Loucy (cell line): ENCODE data around the gene WDFY1.
A peak's percentile ranks its signal among the peaks of the same experiment; 100 is the strongest.

Experiments used
- H2AFZ ChIP-seq: fragments of 200-600 bp; sonication (generic); 2 replicates; pipeline ENCODE4 v1.6.0; 2016; ENCODE audit warnings: antibody characterized with exemption, mild to moderate bottlenecking, low read length, moderate library complexity
- H3F3A ChIP-seq: fragments of 200-600 bp; 2 replicates; pipeline ENCODE4 v1.6.0; 2016; ENCODE audit warnings: antibody characterized with exemption, low read depth, mild to moderate bottlenecking
- H3K27me3 ChIP-seq: fragments of 200-600 bp; sonication (generic); 2 replicates; pipeline ENCODE4 v1.6.1; 2014; ENCODE audit warnings: low read length, mild to moderate bottlenecking; ENCODE audit not compliant: insufficient read depth, poor library complexity, severe bottlenecking
- H3K36me3 ChIP-seq: fragments of 200-600 bp; sonication (generic); 2 replicates; pipeline ENCODE4 v1.6.1; 2016; ENCODE audit warnings: low read length; ENCODE audit not compliant: insufficient read depth
- H3K4me1 ChIP-seq: fragments of 200-600 bp; sonication (generic); 2 replicates; pipeline ENCODE4 v1.5.1; 2014; ENCODE audit warnings: low read length, mild to moderate bottlenecking; ENCODE audit not compliant: insufficient read depth, poor library complexity, severe bottlenecking
- H3K4me2 ChIP-seq: fragments of 200-600 bp; sonication (generic); 2 replicates; pipeline ENCODE4 v1.6.0; 2014; ENCODE audit warnings: antibody characterized with exemption, low read length, low read depth, mild to moderate bottlenecking; ENCODE audit not compliant: poor library complexity, severe bottlenecking
- H3K4me3 ChIP-seq: fragments of 200-600 bp; sonication (generic); 2 replicates; pipeline ENCODE4 v1.5.1; 2014; ENCODE audit warnings: low read length, mild to moderate bottlenecking, mixed read lengths; ENCODE audit not compliant: poor library complexity, severe bottlenecking
- H3K79me2 ChIP-seq: fragments of 200-600 bp; sonication (generic); 2 replicates; pipeline ENCODE4 v1.6.1; 2014; ENCODE audit warnings: low read length; ENCODE audit not compliant: insufficient read depth
- H3K9ac ChIP-seq: fragments of 200-600 bp; sonication (generic); 2 replicates; pipeline ENCODE4 v1.6.0; 2014; ENCODE audit warnings: mild to moderate bottlenecking, low read depth, low read length, moderate library complexity; ENCODE audit not compliant: poor library complexity, severe bottlenecking
- H3K9me2 ChIP-seq: fragments of 200-600 bp; sonication (generic); replicated peaks from 2 replicates; pipeline ENCODE4 v1.6.1; 2016; ENCODE audit warnings: low read depth, low read length, mixed read lengths
- H3K9me3 ChIP-seq: fragments of 200-600 bp; sonication (generic); 2 replicates; pipeline ENCODE4 v1.6.1; 2014; ENCODE audit warnings: mild to moderate bottlenecking, antibody characterized with exemption, low read length, low read depth; ENCODE audit not compliant: insufficient read depth
- H4K20me1 ChIP-seq: fragments of 200-600 bp; sonication (generic); 2 replicates; pipeline ENCODE4 v1.6.0; 2014; ENCODE audit warnings: antibody characterized with exemption, low read length, mild to moderate bottlenecking; ENCODE audit not compliant: insufficient read depth, poor library complexity, severe bottlenecking
- EZH2phosphoT487 ChIP-seq: fragments of 200-600 bp; IDR thresholded peaks from 2 replicates; pipeline ENCODE4 v1.6.1; 2018; ENCODE audit warnings: antibody characterized with exemption, mild to moderate bottlenecking, moderate library complexity, borderline replicate concordance
- TF ChIP-seq, protein P1 (sequence below): fragments of 200-600 bp; sonication (generic); conservative IDR thresholded peaks from 2 replicates; pipeline ENCODE4 v1.5.1; 2014; ENCODE audit warnings: mild to moderate bottlenecking, antibody characterized with exemption, low read length

Gene WDFY1

DNA sequence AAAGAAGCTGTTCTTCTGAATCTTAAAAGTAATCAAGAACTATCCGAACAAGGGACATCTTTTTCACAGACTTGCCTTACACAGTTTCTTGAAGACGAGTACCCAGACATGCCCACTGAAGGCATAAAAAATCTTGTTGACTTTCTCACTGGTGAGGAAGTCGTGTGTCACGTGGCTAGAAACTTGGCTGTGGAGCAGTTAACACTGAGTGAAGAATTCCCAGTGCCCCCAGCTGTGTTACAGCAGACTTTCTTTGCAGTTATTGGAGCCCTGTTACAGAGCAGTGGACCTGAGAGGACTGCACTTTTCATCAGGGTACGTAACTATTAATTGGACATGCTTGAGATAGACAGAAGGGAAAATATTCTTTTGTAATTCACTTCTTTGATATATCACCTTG lies 14.6 kb upstream of the WDFY1 start:
- no peak for TF ChIP-seq EZH2phosphoT487
- TF ChIP-seq, protein P1, sequence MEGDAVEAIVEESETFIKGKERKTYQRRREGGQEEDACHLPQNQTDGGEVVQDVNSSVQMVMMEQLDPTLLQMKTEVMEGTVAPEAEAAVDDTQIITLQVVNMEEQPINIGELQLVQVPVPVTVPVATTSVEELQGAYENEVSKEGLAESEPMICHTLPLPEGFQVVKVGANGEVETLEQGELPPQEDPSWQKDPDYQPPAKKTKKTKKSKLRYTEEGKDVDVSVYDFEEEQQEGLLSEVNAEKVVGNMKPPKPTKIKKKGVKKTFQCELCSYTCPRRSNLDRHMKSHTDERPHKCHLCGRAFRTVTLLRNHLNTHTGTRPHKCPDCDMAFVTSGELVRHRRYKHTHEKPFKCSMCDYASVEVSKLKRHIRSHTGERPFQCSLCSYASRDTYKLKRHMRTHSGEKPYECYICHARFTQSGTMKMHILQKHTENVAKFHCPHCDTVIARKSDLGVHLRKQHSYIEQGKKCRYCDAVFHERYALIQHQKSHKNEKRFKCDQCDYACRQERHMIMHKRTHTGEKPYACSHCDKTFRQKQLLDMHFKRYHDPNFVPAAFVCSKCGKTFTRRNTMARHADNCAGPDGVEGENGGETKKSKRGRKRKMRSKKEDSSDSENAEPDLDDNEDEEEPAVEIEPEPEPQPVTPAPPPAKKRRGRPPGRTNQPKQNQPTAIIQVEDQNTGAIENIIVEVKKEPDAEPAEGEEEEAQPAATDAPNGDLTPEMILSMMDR, result no peak
- Histone ChIP-seq H3K79me2 (peaks cover 73% of the 10 kb centered on the region), H3K4me1 (peaks cover 43% of the 10 kb centered on the region), H3K36me3 (peaks cover 7% of the 10 kb centered on the region; the same call in 1 of the 2 replicates), H3K9ac (peak overlapping the region; percentile 87), H3F3A (no peaks in the 10 kb centered on the region), H3K4me3 (peak overlapping the region; percentile 89), H3K9me2 (no peaks in the 10 kb centered on the region), H2AFZ (no peak overlapping the region), H3K4me2 (peak overlapping the region; percentile 94), H4K20me1 (peaks cover 62% of the 10 kb centered on the region), H3K9me3 (no peaks in the 10 kb centered on the region), H3K27me3 (no peaks in the 10 kb centered on the region)

DNA sequence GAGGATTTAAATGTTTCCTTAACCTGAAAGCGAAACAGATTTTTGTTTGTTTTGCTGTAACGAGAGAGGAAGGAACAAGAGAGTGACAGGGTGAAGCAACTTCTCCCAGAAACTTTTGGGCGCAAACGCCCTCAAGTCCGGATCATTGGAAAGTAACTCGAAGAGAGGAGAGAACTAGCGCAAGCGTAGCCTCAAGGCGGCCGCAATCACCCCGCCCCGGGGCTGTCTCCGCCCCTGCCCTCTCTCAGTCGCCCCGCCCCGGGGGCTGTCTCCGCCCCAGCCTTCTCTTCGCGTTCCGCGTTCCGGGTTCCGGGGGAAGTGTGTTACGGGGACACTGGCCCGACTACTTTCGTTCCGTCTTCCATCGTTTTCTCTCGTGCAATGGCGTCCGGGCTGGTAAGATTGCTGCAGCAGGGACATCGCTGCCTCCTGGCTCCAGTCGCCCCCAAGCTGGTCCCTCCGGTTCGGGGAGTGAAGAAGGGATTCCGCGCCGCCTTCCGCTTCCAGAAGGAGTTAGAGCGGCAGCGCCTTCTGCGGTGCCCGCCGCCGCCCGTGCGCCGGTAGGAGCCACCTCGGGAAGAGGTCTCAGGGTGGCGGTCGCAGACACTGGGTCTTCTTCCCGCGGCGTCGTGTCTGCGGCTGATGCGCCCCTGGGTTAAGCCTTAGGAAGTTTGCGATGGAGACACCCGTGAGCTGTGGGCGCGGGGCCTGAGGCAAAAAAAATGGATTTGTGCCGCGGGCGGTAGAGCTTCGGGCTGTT lies 12.1 kb upstream of the WDFY1 start, which contains the start of gene MRPL44:
Gene MRPL44 (plus strand): TSS at position 372 of the 760 bp plus-strand sequence. CDS start 10 bp downstream, at position 382.
- peaks cover 40% of the 10 kb centered on the region for H3K4me1 ChIP-seq

DNA sequence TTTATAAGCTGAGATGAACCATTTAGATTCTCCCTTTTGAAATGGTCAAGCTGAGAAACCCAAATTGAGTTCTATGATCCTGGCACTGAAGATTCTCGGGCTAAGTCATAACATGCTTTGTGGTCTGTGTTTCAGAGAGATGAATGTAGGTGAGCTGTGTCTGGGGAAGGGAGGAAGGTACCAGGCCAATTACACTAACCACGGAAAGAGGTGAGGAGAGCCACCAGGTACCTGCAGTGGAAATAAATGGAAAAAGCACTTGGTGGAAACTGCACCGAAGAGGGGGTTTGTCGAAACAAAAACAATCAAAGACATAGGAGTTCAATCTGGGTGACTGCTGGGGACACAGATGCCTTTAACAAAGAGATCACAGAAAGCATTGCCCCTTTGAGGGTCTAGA lies 11.2 kb upstream of the WDFY1 start:
- H3K9me2 ChIP-seq, result no peaks in the 10 kb centered on the region
- H3K4me1 ChIP-seq, result peaks cover 34% of the 10 kb centered on the region
- peaks cover 38% of the 10 kb centered on the region for H4K20me1 ChIP-seq
- H3K9me3 ChIP-seq, result no peaks in the 10 kb centered on the region
- no peak overlapping the region for H3K9ac ChIP-seq
- TF ChIP-seq, protein P1, result no peak
- no peaks in the 10 kb centered on the region for H3F3A ChIP-seq
- H3K4me2 ChIP-seq, result peak overlapping the region; percentile 66
- no peak overlapping the region for H3K4me3 ChIP-seq
- H3K79me2 ChIP-seq, result peaks cover 41% of the 10 kb centered on the region
- no peaks in the 10 kb centered on the region for H3K27me3 ChIP-seq
- no peaks in the 10 kb centered on the region; the same call in 1 of the 2 replicates for H3K36me3 ChIP-seq
- H2AFZ ChIP-seq, result no peak overlapping the region

More for the DNA sequence above, 12.1 kb upstream of the WDFY1 start, which contains the start of gene MRPL44:
- H3K27me3 ChIP-seq, result no peaks in the 10 kb centered on the region
- H3K9me2 ChIP-seq, result no peaks in the 10 kb centered on the region
- H2AFZ ChIP-seq, result peak within 1 kb of the TSS; percentile 83
- peak within 1 kb of the TSS; percentile 89 for H3K4me3 ChIP-seq
- TF ChIP-seq, protein P1, result no peak
- TF ChIP-seq EZH2phosphoT487, result no peak
- no peaks in the 10 kb centered on the region for H3K9me3 ChIP-seq
- peak within 1 kb of the TSS; percentile 94 for H3K4me2 ChIP-seq
- H3K79me2 ChIP-seq, result peaks cover 50% of the 10 kb centered on the region
- H3K36me3 ChIP-seq, result no peaks in the 10 kb centered on the region; the same call in 1 of the 2 replicates
- H3K9ac ChIP-seq, result peak within 1 kb of the TSS; percentile 87
- H3F3A ChIP-seq, result no peaks in the 10 kb centered on the region
- H4K20me1 ChIP-seq, result peaks cover 48% of the 10 kb centered on the region
